ENCODE data around the gene VPS8.

The VPS8 gene

GRCh38 chr3:184811999-184812661 is at the start of gene VPS8:
VPS8 (plus strand) TSS chr3:184812166; CDS start chr3:184824633, 12,467 bp downstream.
- DNase-seq (ENCODE audit: low read depth in 2 of 2) = peak; percentile 95 to 96

- no peak for DNase-seq (ENCODE audit: low read depth in 2 of 2)
These were observed 47.8 kb upstream of the VPS8 start for GRCh38 chr3:184764191-184764590.

- DNase-seq (ENCODE audit: low read depth in 2 of 2) = no peak
These were observed 46.8 kb upstream of the VPS8 start for GRCh38 chr3:184765047-184765729.

- DNase-seq (ENCODE audit: low read depth in 2 of 2) = no peak
These were observed 46.3 kb upstream of the VPS8 start for GRCh38 chr3:184765730-184766074.

- no peak for DNase-seq (ENCODE audit: low read depth in 2 of 2)
These were observed 45.3 kb upstream of the VPS8 start for GRCh38 chr3:184766555-184767261.

- DNase-seq (ENCODE audit: low read depth in 2 of 2) = no peak
These were observed 44.6 kb upstream of the VPS8 start for GRCh38 chr3:184767377-184767776.

- no peak for DNase-seq (ENCODE audit: low read depth in 2 of 2)
These were observed 42.4 kb upstream of the VPS8 start for GRCh38 chr3:184769382-184770170.

- DNase-seq (ENCODE audit: low read depth in 2 of 2) = no peak
These were observed 41.4 kb upstream of the VPS8 start for GRCh38 chr3:184770541-184770940.

- DNase-seq (ENCODE audit: low read depth in 2 of 2) = no peak
These were observed 40.5 kb upstream of the VPS8 start for GRCh38 chr3:184771301-184772127.

GRCh38 chr3:184772667-184773272 is 39.2 kb upstream of the VPS8 start:
- no peak for DNase-seq (ENCODE audit: low read depth in 2 of 2)

GRCh38 chr3:184773283-184774186 is 38.4 kb upstream of the VPS8 start:
- no peak for DNase-seq (ENCODE audit: low read depth in 2 of 2)

GRCh38 chr3:184776916-184777315 is 35.0 kb upstream of the VPS8 start:
- no peak for DNase-seq (ENCODE audit: low read depth in 2 of 2)

- peak; percentile 65 to 70 for DNase-seq (ENCODE audit: low read depth in 2 of 2)
These were observed 34.2 kb upstream of the VPS8 start for GRCh38 chr3:184777566-184778356.

- no peak for DNase-seq (ENCODE audit: low read depth in 2 of 2)
These were observed 33.3 kb upstream of the VPS8 start for GRCh38 chr3:184778426-184779332.

- no peak for DNase-seq (ENCODE audit: low read depth in 2 of 2)
These were observed 30.9 kb upstream of the VPS8 start for GRCh38 chr3:184780981-184781515.

- no peak for DNase-seq (ENCODE audit: low read depth in 2 of 2)
These were observed 30.2 kb upstream of the VPS8 start for GRCh38 chr3:184781801-184782200.

GRCh38 chr3:184783319-184783718 is 28.6 kb upstream of the VPS8 start:
- no peak for DNase-seq (ENCODE audit: low read depth in 2 of 2)
